GM21737 (cell line): Measurements from ENCODE around the gene TBX19.

Source experiments
- ATAC-seq: cut with Tn5 transposase; IDR thresholded peaks from one replicate; pipeline ENCODE4 v1.9.1; 2021; ENCODE audit warnings: mild to moderate bottlenecking, moderate library complexity; ENCODE audit not compliant: unreplicated experiment

Gene TBX19

GRCh38 chr1:168279253-168279652 lies 1.4 kb upstream of the TBX19 start:
- no peak for ATAC-seq

GRCh38 chr1:168281603-168282325 lies 1.1 kb downstream of the TBX19 start:
- ATAC-seq = no peak

- no peak for ATAC-seq
Observed at GRCh38 chr1:168285521-168285790, 4.8 kb downstream of the TBX19 start.

GRCh38 chr1:168285971-168286927 lies 5.6 kb downstream of the TBX19 start:
- no peak for ATAC-seq

GRCh38 chr1:168287237-168287664 lies 6.6 kb downstream of the TBX19 start:
- no peak for ATAC-seq

GRCh38 chr1:168288311-168289052 lies 7.8 kb downstream of the TBX19 start:
- ATAC-seq = no peak

- ATAC-seq = no peak
Observed at GRCh38 chr1:168291222-168291837, 10.7 kb downstream of the TBX19 start.

GRCh38 chr1:168293356-168293755 lies 12.7 kb downstream of the TBX19 start:
- no peak for ATAC-seq

- ATAC-seq = no peak
Observed at GRCh38 chr1:168295411-168296114, 14.9 kb downstream of the TBX19 start.

GRCh38 chr1:168297019-168297730 lies 16.5 kb downstream of the TBX19 start:
- no peak for ATAC-seq

- ATAC-seq = no peak
Observed at GRCh38 chr1:168298446-168298845, 17.8 kb downstream of the TBX19 start.

GRCh38 chr1:168300626-168301025 lies 19.9 kb downstream of the TBX19 start:
- ATAC-seq = no peak

- no peak for ATAC-seq
Observed at GRCh38 chr1:168301664-168302320, 21.1 kb downstream of the TBX19 start.

GRCh38 chr1:168303716-168304540 lies 23.3 kb downstream of the TBX19 start:
- ATAC-seq = no peak

GRCh38 chr1:168304865-168305264 lies 24.2 kb downstream of the TBX19 start:
- ATAC-seq = no peak

- no peak for ATAC-seq
Observed at GRCh38 chr1:168312718-168313604, 32.3 kb downstream of the TBX19 start.

- no peak for ATAC-seq
Observed at GRCh38 chr1:168316142-168316541, 35.5 kb downstream of the TBX19 start.
